Pancreas (tissue), 10 donors: ENCODE measurements around the gene KRABD2.
"Not testable (repeated sequence)": the region's sequence is repeated elsewhere in the genome, so short reads cannot be mapped to it uniquely, and the experiment has no call there.

Experiments
- ATAC-seq, 4 donors: fragments of 200-7000 bp; cut with Tn5 transposase; one replicate each; pipeline versions ENCODE4 v1.8.0 to v1.9.1; 2020; ENCODE audit warnings: mild to moderate bottlenecking in 4 of 4, moderate library complexity in 4 of 4
- DNase-seq, 6 donors: peaks; one replicate each; pipeline ENCODE4 v3.0.0-alpha.2; 2020
- FAIRE-seq: peaks from 2 replicates; lab custom pipeline; 2012; peaks lifted over from hg19 to GRCh38; lab: Jason Lieb, UNC
- H3K27ac ChIP-seq, 4 donors: fragments of 200-600 bp; sonication (generic); 1 replicate in 3 of 4; 2 replicates in 1 of 4; pipeline versions ENCODE4 v1.5.0 to v1.8.0; 2020
- H3K27me3 ChIP-seq, 4 donors: fragments of 200-600 bp; one replicate each; pipeline ENCODE4 v1.8.0; 2021
- H3K36me3 ChIP-seq, 3 donors: fragments of 200-600 bp; sonication (generic) in 1 of 3; one replicate each; pipeline versions ENCODE4 v1.5.0 to v1.8.0; 2020 to 2021
- H3K4me1 ChIP-seq, 3 donors: fragments of 200-600 bp; one replicate each; pipeline ENCODE4 v1.8.0; 2021
- H3K4me3 ChIP-seq, 4 donors: fragments of 200-600 bp; sonication (generic) in 2 of 4; one replicate each; pipeline versions ENCODE4 v1.5.0 to v1.8.0; 2020 to 2021
- H3K9me3 ChIP-seq, 4 donors: fragments of 200-600 bp; one replicate each; pipeline ENCODE4 v1.8.0; 2021
- CTCF ChIP-seq, 4 donors: fragments of 200-600 bp; sonication (generic) in 3 of 4; IDR thresholded peaks; one replicate each; pipeline versions ENCODE4 v1.5.0 to v1.8.0; 2021; ENCODE audit warnings: antibody characterized with exemption in 4 of 4
- WGBS, 2 donors: extraction: QIAGEN DNeasy Blood & Tissue Kit; methylation state at CpG; one replicate each; pipeline ENCODE4 v1.1.7; 2013; 5-methylcytosine and 5-hydroxymethylcytosine counted together
- intact Hi-C, 3 donors: fragments of 100-400 bp; cut with DNase I; formaldehyde crosslinking; loops; one replicate each; pipeline versions ENCODE4 v1.11.1 to v1.14.2; 2022
- donor health status: healthy with polysubstance abuse.
- donor health status: DM: no; HTN: no; CAD: no; lungs with moderate emphysema.
- donor health status: DM: no; HTN: no; CAD: no.
- donor health status: control.
- donor health status: control.
- donor health status: Bipolar disorder and iron deficiency.
- donor health status: DM: yes; HTN: yes; CAD: no.
- donor health status: DM: no; HTN: no; CAD: no.
- donor health status: DM: no; HTN: no; CAD: no.
- donor health status: DM: yes; HTN: yes; CAD: no.

KRABD2 gene

GRCh38 chr17:8405499-8406016, 29.1 kb upstream of the KRABD2 start:
- DNase-seq (no peak), ATAC-seq (no peak), FAIRE-seq (no peak)
- Histone ChIP-seq H3K27ac (no peak overlapping the region), H3K4me3 (no peak overlapping the region), H3K36me3 (no peaks in the 10 kb centered on the region), H3K4me1 (peaks cover 0 to 2% (median 0%) of the 10 kb centered on the region in 3 donors), H3K9me3 (no peaks in the 10 kb centered on the region), H3K27me3 (no peaks in the 10 kb centered on the region)
- intact Hi-C loops: loop anchor here in 2 of 3 donors (10.0 kb wide), 1 partner anchor 339 kb away; the partner anchor contains the start of gene CCDC42 (in 2 of the 2)
- TF ChIP-seq CTCF (IDR thresholded peaks at IDR 0.05): no peak
- WGBS, 2 donors: 81 to 91% methylated on average over 11 of the region's 11 CpGs

- Histone ChIP-seq H3K4me3 (no peak overlapping the region), H3K27me3 (peaks cover 0 to 3% (median 0%) of the 10 kb centered on the region in 4 donors), H3K27ac (no peak overlapping the region), H3K4me1 (no peaks in the 10 kb centered on the region), H3K9me3 (no peaks in the 10 kb centered on the region), H3K36me3 (no peaks in the 10 kb centered on the region)
- no peak for DNase-seq
- no peak for ATAC-seq
- intact Hi-C loops: loop anchor here in 2 of 3 donors (10.0 kb wide), 1 partner anchor 342 kb away; the partner anchor contains the start of gene CCDC42 (in 2 of the 2)
- no peak for TF ChIP-seq CTCF (IDR thresholded peaks at IDR 0.05)
- no peak for FAIRE-seq
- WGBS, 2 donors: 60 to 70% methylated on average over 11 of the region's 11 CpGs
Measured at GRCh38 chr17:8402921-8403536, 26.5 kb upstream of the KRABD2 start.

GRCh38 chr17:8401107-8401506, 24.6 kb upstream of the KRABD2 start:
- Histone ChIP-seq H3K4me3 (no peak overlapping the region), H3K36me3 (no peaks in the 10 kb centered on the region), H3K27ac (no peak overlapping the region), H3K9me3 (no peaks in the 10 kb centered on the region), H3K27me3 (peaks cover 0 to 3% (median 0%) of the 10 kb centered on the region in 4 donors), H3K4me1 (no peaks in the 10 kb centered on the region)
- TF ChIP-seq CTCF (IDR thresholded peaks at IDR 0.05): no peak
- no peak for ATAC-seq
- FAIRE-seq: no peak
- intact Hi-C loops: loop anchor here in 2 of 3 donors (10.0 kb wide), 1 partner anchor 344 kb away; the partner anchor contains the start of gene CCDC42 (in 2 of the 2)
- DNase-seq: no peak
- 41 to 51% methylated on average over 2 of the region's 2 CpGs for WGBS, 2 donors

GRCh38 chr17:8398980-8399379, 22.5 kb upstream of the KRABD2 start:
- DNase-seq (no peak), ATAC-seq (no peak), FAIRE-seq (no peak)
- no peak overlapping the region for H3K27ac ChIP-seq
- WGBS, 2 donors: 45 to 58% methylated on average over 6 of the region's 6 CpGs
- H3K36me3 ChIP-seq: no peaks in the 10 kb centered on the region
- peaks cover 0 to 3% (median 0%) of the 10 kb centered on the region in 4 donors for H3K27me3 ChIP-seq
- intact Hi-C loops: no loop called here
- H3K4me3 ChIP-seq: no peak overlapping the region
- H3K9me3 ChIP-seq: no peaks in the 10 kb centered on the region
- H3K4me1 ChIP-seq: no peaks in the 10 kb centered on the region
- no peak for TF ChIP-seq CTCF (IDR thresholded peaks at IDR 0.05)

- DNase-seq (no peak), FAIRE-seq (no peak), ATAC-seq (peak in 2 of 4 donors; percentile 21 to 44)
- WGBS, 2 donors: 16 to 25% methylated on average over 13 of the region's 13 CpGs
- Histone ChIP-seq H3K27ac (no peak within 1 kb of the TSS), H3K27me3 (peaks cover 0 to 3% (median 0%) of the 10 kb centered on the region in 4 donors), H3K4me1 (no peaks in the 10 kb centered on the region), H3K4me3 (no peak within 1 kb of the TSS), H3K9me3 (no peaks in the 10 kb centered on the region), H3K36me3 (no peaks in the 10 kb centered on the region)
- intact Hi-C loops: no loop called here
- TF ChIP-seq CTCF (IDR thresholded peaks at IDR 0.05): no peak
Measured at GRCh38 chr17:8397636-8398035, 21.1 kb upstream of the KRABD2 start, which contains the start of gene RNF222. TSS of gene RNF222 (minus strand) at chr17:8397827. CDS start at chr17:8393461, 4,366 bp downstream.

- ATAC-seq, DNase-seq, FAIRE-seq, intact Hi-C loops, H3K27me3 ChIP-seq, H3K36me3 ChIP-seq, H3K4me1 ChIP-seq, H3K9me3 ChIP-seq, H3K4me3 ChIP-seq, H3K27ac ChIP-seq: not testable (repeated sequence)
- 75 to 82% methylated on average over 9 of the region's 9 CpGs for WGBS, 2 donors
Measured at GRCh38 chr17:8394497-8394896, 18.0 kb upstream of the KRABD2 start.
